ENCODE measurements around the gene ADGRG2. TPM values are rescaled to one million over a fixed set of nuclear protein-coding genes. Genes with fewer than 3 reads are reported as not detected.

Gene ADGRG2
- polyA plus RNA-seq, 4 donors = 12.9 to 19.8 (median 14.4) TPM

DNA sequence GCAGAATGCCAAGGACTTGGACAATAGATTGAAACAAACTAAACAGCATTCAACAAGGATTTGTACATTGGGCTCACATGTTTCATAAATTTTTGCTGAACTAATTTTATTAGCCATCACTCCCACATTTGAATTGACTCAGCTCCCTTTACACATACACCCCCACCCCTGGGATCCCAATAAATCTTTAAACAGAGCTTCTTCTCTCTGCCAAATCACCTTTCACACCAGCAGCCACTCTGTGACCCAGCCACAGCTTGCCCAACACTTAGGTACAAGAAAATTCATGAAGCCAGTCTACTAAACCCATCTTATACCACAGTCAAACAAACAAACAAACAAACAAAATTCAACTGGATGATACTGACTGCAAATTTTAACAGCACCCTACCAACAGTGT, 159.9 kb downstream of the ADGRG2 start:
- DNase-seq (ENCODE audit: low read depth in 4 of 4, low spot score in 3 of 4) = no peak

DNA sequence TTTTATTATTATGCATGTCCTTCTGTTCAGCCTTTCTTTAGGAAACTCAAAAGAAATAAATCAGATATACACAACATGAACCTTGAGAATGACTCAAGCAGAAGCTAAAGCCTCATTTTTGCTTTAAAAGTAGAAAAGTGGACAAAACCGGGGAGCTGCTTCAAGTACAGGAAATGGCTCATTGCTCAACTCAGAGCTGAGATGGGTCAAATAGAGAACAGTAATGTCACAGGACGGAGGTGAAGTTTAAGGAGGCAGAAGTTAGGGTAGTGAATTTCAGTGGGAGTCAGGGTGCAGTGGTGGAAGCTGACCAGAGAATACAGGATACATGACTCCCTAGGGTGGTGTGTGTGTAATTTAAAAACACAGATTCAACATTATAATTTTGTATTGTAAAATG, 160.6 kb downstream of the ADGRG2 start:
- DNase-seq (ENCODE audit: low read depth in 4 of 4, low spot score in 3 of 4) = no peak

DNA sequence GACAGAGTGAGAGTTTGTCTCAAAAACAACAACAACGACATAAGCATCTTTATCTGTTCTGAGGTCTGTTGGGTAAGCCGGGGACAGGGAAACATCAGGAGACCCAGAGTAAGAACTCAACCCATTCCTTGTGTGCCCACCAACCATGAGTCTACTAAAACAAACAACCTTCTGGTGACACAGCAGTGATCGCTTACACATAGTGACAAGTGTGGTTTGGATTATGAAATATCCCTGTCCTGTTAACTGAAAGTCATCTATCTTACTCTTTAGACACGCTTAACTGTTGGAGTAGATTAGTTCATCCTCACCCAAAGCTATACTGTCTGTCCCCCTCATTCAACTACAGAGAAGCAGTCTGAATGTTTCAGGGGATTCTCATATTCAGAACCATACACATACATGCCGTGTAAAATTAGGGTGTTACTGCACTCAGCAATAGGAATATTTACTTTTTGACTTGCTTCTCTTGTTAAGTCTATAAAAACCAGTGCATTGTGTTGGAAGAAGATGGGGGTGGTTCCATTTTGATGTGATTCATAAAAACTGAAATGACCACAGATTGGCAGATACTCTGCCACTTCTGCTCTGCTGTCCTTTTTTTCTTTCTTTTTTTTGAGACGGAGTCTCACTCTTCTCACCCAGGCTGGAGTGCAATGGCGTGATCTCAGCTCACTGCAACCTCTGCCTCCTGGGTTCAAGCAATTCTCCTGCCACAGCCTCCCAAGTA, 165.8 kb downstream of the ADGRG2 start:
- DNase-seq (ENCODE audit: low read depth in 4 of 4, low spot score in 3 of 4) = no peak

DNA sequence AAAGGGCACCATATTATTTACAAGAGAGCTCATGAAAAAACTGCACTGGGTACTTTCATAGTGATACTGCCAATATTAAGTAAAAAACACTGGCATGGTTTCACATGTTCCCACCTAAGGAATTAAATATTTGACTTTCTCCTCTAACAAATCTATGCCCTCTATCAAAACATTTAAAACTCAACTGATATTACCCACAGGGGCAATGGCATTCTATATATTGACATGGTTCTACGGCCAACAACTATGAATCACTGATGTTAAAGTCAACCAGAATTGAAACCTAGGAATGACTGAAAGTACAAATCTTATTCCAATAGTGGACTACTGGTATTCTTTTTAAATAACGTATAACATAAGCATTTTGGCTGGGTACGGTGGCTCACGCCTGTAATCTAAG, 166.6 kb downstream of the ADGRG2 start:
- DNase-seq (ENCODE audit: low read depth in 4 of 4, low spot score in 3 of 4) = no peak

DNA sequence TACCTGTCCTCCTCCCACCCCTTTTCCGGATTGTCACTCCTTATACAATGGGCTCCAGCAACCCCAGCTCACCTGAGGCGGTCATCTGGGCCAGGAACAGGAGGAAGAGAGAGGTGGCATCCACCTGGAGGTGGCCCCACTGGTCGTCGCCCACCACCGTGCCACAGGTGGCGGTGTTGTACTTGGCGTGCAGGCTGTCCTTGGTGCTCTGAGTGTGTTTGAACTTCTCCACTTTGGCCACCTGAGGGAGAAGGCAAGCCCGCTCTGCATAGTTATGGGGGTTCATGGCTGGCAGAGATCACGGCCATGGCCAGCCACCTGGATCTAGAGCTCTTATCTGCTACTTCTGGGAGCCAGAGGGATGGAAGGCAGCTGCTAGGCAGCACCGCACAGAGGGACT, 171.2 kb downstream of the ADGRG2 start:
- DNase-seq (ENCODE audit: low read depth in 4 of 4, low spot score in 3 of 4) = no peak

DNA sequence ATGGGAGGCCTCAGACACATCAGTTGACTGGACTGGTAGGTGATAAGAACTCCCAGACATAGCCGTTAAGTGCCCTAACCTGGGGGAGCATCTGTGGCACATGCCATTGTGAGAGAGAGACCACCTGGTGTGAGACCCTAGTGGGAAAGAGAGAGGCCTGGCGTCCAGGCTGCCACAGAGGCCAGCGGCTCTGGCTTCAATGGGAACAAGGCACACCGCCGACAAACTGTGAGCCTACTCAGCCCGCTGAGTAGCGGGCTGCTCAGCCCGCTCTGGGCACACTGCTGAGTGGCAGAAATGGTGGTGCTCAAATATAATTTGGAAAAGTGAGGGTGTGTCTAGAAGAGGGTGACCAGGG, 172.3 kb downstream of the ADGRG2 start:
- DNase-seq (ENCODE audit: low read depth in 4 of 4, low spot score in 3 of 4) = no peak

DNA sequence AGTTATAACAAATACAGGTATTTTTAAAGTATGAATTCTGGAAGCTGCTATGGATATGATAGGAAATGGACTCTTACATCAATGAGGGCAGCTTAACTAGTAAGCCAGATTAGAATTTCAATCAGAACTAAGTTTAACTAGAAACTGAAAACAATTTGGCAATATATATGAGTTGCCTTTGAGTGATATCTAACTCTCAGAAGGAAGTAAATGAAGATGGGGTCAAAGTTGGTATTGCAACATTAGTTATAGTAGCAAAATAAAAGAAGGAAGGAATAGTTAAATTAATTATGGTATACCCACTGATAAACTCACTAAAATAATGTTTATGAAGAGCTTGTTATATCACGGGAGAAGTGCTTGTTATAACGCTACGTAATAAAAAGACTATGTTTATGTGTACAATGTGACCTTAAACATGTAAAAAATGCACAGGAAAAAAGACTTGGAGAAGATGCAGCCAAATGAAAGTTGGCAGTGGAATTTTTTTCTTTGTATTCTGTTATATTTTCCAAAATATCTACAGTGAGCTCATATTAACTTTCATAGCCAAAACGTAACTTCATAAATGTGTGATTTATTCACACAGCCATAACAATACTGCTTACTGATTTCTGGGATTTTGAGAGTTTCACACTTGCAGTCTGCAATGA, 172.9 kb downstream of the ADGRG2 start:
- DNase-seq (ENCODE audit: low read depth in 4 of 4, low spot score in 3 of 4) = no peak

DNA sequence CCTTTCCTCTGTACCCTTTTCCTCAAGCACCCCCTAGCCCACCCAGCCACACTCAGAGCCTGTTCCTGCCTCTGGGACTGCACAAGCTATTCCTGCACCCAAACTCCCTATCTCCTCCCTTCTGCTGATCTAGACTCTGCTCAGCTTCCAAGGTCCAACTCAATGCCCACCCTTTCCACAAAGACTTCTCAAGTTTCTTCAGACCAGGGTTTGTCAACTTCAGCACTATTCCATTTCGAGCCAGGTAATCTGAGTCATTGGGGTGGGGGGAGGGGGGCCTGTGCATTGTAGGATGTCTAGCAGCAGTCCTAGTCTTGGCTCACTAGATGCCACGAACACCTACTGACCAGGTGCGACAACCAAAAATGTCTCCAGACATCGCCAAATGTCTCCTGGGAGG, 175.7 kb downstream of the ADGRG2 start:
- no peak for DNase-seq (ENCODE audit: low read depth in 4 of 4, low spot score in 3 of 4)

DNA sequence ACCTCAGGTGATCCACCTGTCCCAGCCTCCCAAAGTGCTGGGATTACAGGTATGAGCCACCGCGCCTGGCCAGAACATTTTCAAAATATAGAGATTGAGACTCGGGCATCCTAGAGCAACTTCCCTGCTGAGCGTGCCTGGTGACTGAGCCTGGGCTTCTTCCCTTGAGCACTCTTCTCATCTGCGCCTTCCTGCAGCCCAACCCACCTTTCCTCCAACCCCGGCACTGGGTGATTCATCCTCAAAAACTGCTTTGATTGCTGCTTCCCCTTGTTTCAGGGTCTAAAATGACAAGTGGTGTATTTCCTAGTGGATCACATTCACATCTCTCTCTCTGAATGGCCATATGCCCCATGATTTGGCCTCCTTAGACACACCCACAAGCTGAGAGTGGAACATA, 176.1 kb downstream of the ADGRG2 start:
- no peak for DNase-seq (ENCODE audit: low read depth in 4 of 4, low spot score in 3 of 4)

DNA sequence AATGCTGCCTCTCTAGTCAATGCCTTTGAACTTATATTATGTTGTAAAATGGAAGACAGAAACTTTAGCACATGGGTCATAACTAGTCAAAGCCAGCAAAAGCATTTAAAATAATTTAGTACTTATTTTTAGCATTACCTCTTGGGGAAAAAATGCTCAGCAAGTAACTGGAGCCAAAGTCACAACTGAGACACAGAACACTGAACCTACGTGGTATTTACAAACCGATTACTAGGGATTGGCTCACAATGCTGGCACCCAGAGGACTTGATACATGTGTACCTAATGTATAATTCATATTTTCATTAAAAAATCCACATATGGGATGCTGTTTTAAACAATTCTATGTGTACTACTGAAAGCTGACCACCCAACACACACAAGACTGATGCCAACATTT, 176.8 kb downstream of the ADGRG2 start:
- DNase-seq (ENCODE audit: low read depth in 4 of 4, low spot score in 3 of 4) = no peak

DNA sequence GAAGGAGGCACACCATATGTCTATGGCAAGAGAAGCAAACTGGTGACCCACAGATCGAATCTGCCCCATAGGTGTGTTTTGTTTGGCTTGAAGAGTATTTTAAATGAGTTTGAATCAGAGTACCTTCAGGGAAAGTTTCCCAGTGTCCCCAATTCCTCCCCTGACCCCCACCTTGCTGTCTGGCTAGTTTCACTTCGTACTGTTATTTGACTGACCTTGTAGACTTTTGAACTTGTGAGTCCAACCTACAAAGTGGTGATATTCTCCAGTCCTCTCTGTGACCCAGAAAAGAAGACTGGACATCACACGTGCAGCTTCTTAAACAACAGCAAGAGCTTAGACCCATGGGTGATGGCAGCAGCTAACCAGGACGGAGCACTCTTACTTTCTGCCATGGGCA, 177.8 kb downstream of the ADGRG2 start:
- no peak for DNase-seq (ENCODE audit: low read depth in 4 of 4, low spot score in 3 of 4)

DNA sequence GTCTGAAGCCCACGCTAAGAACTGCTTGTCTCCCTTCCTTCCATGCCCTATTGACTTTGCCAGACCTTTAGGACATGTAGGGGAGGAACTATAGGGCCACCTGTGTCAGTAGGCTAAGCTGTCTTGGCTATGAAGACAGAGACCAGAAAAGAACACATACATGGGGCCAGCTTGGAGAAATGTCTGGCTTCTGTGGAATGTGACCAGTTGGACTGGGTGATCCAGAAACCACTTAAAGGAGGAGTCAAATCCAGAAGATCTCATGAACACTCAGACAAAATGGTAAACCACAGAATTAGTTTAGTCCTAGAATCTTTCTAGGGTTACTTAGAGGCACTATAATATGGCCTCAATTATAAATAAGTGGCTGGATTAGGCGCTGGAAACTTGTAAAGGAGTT, 180.4 kb downstream of the ADGRG2 start:
- DNase-seq (ENCODE audit: low read depth in 4 of 4, low spot score in 3 of 4) = no peak

Other genes starting within 250 kb of the ADGRG2 start
- 10 to 100 TPM; 36.5 to 39.1 (median 36.7) TPM for gene PHKA2, start 138.4 kb downstream of the ADGRG2 start, polyA plus RNA-seq (ENCODE audit: insufficient read length in 4 of 4)
- 100 to 1,000 TPM; 207 to 230 (median 221) TPM for gene PDHA1, start 221.5 kb upstream of the ADGRG2 start, polyA plus RNA-seq (ENCODE audit: insufficient read length in 4 of 4)